Measurements from ENCODE around the gene CNTN1. TPM values are rescaled to one million over a fixed set of nuclear protein-coding genes. Genes with fewer than 3 reads are reported as not detected.

CNTN1 gene
- total RNA-seq, 1 experiment from 2014 or later = 6.5 TPM

DNA sequence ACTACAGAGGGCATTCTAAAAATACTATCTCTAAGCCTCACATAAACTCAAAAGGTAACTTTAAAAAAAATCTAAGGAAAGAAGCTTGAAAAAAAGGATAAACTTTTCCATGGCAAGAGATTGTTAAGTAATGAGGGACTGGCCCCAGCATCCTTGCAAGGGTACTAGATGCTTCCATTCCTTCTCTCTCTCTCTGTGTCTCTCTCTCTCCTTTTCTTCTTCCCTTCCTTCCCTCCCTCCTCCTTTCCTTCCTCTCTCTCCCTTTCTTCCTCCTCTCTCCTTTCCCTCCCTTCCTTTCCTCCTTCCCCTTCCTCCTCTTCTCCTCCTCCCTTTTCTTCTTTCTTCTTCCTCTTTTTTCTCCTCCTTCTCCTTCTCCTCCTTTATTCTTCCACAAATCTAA lies 23.8 kb downstream of the CNTN1 start:
- TF ChIP-seq, protein P1, sequence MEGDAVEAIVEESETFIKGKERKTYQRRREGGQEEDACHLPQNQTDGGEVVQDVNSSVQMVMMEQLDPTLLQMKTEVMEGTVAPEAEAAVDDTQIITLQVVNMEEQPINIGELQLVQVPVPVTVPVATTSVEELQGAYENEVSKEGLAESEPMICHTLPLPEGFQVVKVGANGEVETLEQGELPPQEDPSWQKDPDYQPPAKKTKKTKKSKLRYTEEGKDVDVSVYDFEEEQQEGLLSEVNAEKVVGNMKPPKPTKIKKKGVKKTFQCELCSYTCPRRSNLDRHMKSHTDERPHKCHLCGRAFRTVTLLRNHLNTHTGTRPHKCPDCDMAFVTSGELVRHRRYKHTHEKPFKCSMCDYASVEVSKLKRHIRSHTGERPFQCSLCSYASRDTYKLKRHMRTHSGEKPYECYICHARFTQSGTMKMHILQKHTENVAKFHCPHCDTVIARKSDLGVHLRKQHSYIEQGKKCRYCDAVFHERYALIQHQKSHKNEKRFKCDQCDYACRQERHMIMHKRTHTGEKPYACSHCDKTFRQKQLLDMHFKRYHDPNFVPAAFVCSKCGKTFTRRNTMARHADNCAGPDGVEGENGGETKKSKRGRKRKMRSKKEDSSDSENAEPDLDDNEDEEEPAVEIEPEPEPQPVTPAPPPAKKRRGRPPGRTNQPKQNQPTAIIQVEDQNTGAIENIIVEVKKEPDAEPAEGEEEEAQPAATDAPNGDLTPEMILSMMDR (conservative IDR thresholded peaks at IDR 0.05) = no peak
- H3K4me1 Mint-ChIP-seq = no peaks in the 10 kb centered on the region
- Histone ChIP-seq H3K27me3 (ENCODE audit: insufficient read depth, low read length) (no peaks in the 10 kb centered on the region), H3K23me2 (ENCODE audit: insufficient read length, low read depth, low read length, poor library complexity, severe bottlenecking) (no peaks in the 10 kb centered on the region), H3K4ac (ENCODE audit: low read depth, low read length) (no peak overlapping the region), H3K9ac (ENCODE audit: extremely low read depth, insufficient read length, low read length) (no peak overlapping the region), H3K4me2 (ENCODE audit: insufficient read depth, insufficient read length, low read length) (no peak overlapping the region), H3K4me1 (ENCODE audit: insufficient read depth, low read length) (no peaks in the 10 kb centered on the region), H3K14ac (ENCODE audit: insufficient read depth, low read length) (no peak overlapping the region), H2BK12ac (ENCODE audit: insufficient read length, low read depth, low read length) (no peak overlapping the region), H3T11ph (ENCODE audit: low read length) (no peak overlapping the region), H2BK120ac (ENCODE audit: low read depth, low read length, poor library complexity, severe bottlenecking) (no peak overlapping the region), H2BK5ac (ENCODE audit: insufficient read length, low read length) (no peak overlapping the region), H3K27ac (ENCODE audit: insufficient read length, low read depth, low read length) (no peak overlapping the region), H3K79me2 (ENCODE audit: insufficient read depth, low read length) (no peaks in the 10 kb centered on the region), H3K56ac (ENCODE audit: insufficient read length, low read depth, low read length) (no peak overlapping the region), H3K9me3 (ENCODE audit: control insufficient read depth, low read depth, low read length) (no peaks in the 10 kb centered on the region), H4K20me1 (ENCODE audit: control insufficient read depth, insufficient read depth, insufficient read length) (no peaks in the 10 kb centered on the region), H3K79me1 (ENCODE audit: insufficient read depth, low read depth, low read length, poor library complexity, severe bottlenecking) (no peaks in the 10 kb centered on the region), H2AK5ac (ENCODE audit: insufficient read length, low read length) (no peak overlapping the region), H2AFZ (ENCODE audit: low read length) (no peak overlapping the region), H2BK15ac (ENCODE audit: low read depth, low read length) (no peak overlapping the region), H2BK20ac (ENCODE audit: low read depth, low read length, poor library complexity, severe bottlenecking) (no peak overlapping the region), H4K8ac (replicated peaks; ENCODE audit: insufficient read length, low read depth, low read length) (no peak overlapping the region), H3K23ac (ENCODE audit: insufficient read length, low read depth, low read length) (no peak overlapping the region), H3K18ac (ENCODE audit: insufficient read length, low read depth, low read length) (no peak overlapping the region), H4K91ac (ENCODE audit: insufficient read length, low read depth, low read length) (no peak overlapping the region), H4K5ac (ENCODE audit: insufficient read length, low read depth, low read length) (no peak overlapping the region)
- no peak for DNase-seq
- peaks cover 2% of the 10 kb centered on the region; the same call in 1 of the 2 replicates for H3K27me3 Mint-ChIP-seq (ENCODE audit: low read depth)
- H3K4me3 Mint-ChIP-seq = no peak overlapping the region
- H3K36me3 Mint-ChIP-seq (ENCODE audit: insufficient read depth in 1 of 3, low read depth in 3 of 3) = no peaks in the 10 kb centered on the region
- no peaks in the 10 kb centered on the region for H3K9me3 Mint-ChIP-seq
- no peak overlapping the region for H3K27ac Mint-ChIP-seq

Data from H9 (cell line).